Measurements from ENCODE around the gene FLVCR1. TPM values are rescaled to one million over a fixed set of nuclear protein-coding genes. Genes with fewer than 3 reads are reported as not detected.

Gene FLVCR1
- total and polyA plus RNA-seq, 9 of the 15 experiments (the other 6 are each of a cell fraction or from before 2014, with no cell fraction given), result 5.2 to 18.0 (median 12.5) TPM

DNA sequence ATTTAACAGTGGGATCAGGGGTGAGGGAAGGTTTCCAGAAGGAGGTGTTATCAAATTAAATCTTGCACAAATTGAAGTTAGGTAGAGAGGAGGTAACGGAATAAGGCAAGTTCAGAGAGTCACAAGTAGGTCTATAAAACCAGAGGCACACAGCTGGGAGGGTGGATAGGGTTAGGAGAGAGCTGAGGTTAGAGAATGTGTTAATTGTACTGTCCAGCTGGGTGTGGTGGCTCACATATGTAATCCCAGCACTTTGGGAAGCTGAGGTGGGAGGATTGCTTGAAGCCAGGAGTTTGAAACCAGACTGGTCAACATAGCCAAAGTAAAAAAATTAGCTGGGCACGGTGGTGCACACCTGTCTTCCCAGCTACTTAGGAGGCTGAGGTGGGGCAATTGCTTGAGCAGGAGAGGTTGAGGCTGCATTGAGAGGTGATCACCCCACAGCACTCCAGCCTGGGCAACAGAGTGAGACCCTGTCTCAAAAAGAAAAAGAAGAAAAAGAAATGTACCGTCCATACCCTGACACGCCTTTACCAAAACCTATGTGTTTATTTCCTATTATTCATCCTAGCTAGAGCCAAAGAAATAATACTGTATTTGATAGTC lies 30.8 kb upstream of the FLVCR1 start (continued):
- no peak for TF ChIP-seq WHSC1 (IDR thresholded peaks at IDR 0.05; ENCODE audit: low read length)
- TF ChIP-seq ZBTB1 (CRISPR knock-in tag; IDR thresholded peaks at IDR 0.05; ENCODE audit: borderline replicate concordance, low read depth), result no peak
- no peak for TF ChIP-seq CEBPG (CRISPR knock-in tag; IDR thresholded peaks at IDR 0.05)
- no peak for TF ChIP-seq CEBPG (tag; conservative IDR thresholded peaks at IDR 0.05 in 1 of 2, IDR thresholded peaks at IDR 0.05 in 1 of 2)
- no peak for TF ChIP-seq ZNF282 (CRISPR knock-in tag; IDR thresholded peaks at IDR 0.05)

DNA sequence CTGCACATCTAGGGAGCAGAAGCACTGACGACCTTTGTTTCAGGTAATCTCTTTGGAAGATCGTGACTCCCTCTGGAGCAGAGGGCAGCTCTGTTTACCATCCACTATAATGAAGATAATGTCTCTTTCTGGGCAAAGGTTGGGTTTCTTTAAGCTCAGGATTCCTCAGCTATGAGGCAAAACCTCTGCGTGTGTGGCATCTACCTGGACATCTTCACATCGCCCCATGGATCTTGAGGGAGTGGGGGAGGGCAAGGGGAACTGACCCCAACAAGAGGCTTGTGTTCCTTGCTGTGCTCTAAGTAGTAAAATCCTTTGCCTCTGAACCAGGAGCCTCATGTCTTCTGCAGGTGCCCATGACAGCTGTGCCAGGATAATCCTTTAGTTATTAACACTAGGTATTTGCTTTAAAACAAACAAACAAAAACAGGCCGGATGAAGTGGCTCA lies 30.2 kb upstream of the FLVCR1 start:
- Histone ChIP-seq H3K4me2 (ENCODE audit: insufficient read depth, low read length) (no peak overlapping the region), H3K9ac (ENCODE audit: insufficient read depth in 1 of 2, low read depth in 2 of 2, low read length in 2 of 2) (no peak overlapping the region), H2AFZ (ENCODE audit: low read depth, low read length) (no peak overlapping the region), H3K36me3 (ENCODE audit: control insufficient read depth, insufficient read depth, low read length) (no peaks in the 10 kb centered on the region), H3K4me1 (replicated peaks in 1 of 2; ENCODE audit: control insufficient read depth in 2 of 2, insufficient read depth in 2 of 2, low read length in 2 of 2) (no peaks in the 10 kb centered on the region; a peak in 1 of 5 replicates), H3K9me1 (ENCODE audit: control insufficient read depth, insufficient read depth, low read length) (no peaks in the 10 kb centered on the region), H4K20me1 (replicated peaks; ENCODE audit: control insufficient read depth, insufficient read depth, low read length) (no peaks in the 10 kb centered on the region), H3K9me3 (replicated peaks; ENCODE audit: control insufficient read depth, insufficient read depth, low read depth, low read length) (peaks cover 9% of the 10 kb centered on the region), H3K27me3 (ENCODE audit: control insufficient read depth in 2 of 2, insufficient read depth in 2 of 2, low read length in 2 of 2) (0 out of 5 replicates have a peak, but pooled peaks cover 0 to 4% of the 10 kb centered on the region in 2 experiments), H3K79me2 (ENCODE audit: control insufficient read depth, insufficient read depth, low read length) (no peaks in the 10 kb centered on the region), H3K4me3 (no peak overlapping the region), H3K27ac (ENCODE audit: extremely low read depth, low read depth, low read length) (no peak overlapping the region)
- 15% methylated on average over 5 of the region's 5 CpGs for WGBS (ENCODE audit: insufficient coverage, low coverage, missing lambda C conversion rate)
- POLR2A ChIA-PET, result interaction anchor here (0.6 to 0.9 kb wide), 3 partner anchors 12 to 1047 kb away, joined by 3 to 4 read pairs (median 3); no protein-coding TSS in a partner anchor
- intact Hi-C loops (cut with micrococcal nuclease) (loop anchor here (1.0 kb wide), 1 partner anchor 13 kb away; no protein-coding TSS in a partner anchor), in situ Hi-C loops (cut with MboI) (no loop called here)
- FAIRE-seq (no peak), DNase-seq (ENCODE audit: extremely low read depth in 1 of 4, low spot score in 3 of 4) (no peak), ATAC-seq (no peak)
- CTCF ChIA-PET (ENCODE audit: low intra/inter-chr PET ratio), result no interaction called here
- BruUV-seq (replicated peaks), result no TSS peak
- TF ChIP-seq SMARCE1 (IDR thresholded peaks at IDR 0.05) (no peak), HMGXB4 (CRISPR knock-in tag; IDR thresholded peaks at IDR 0.05) (no peak), DPF2 (IDR thresholded peaks at IDR 0.05) (no peak), THRA (IDR thresholded peaks at IDR 0.05) (no peak)
